ENCODE results near the gene LRRC23. TPM values are rescaled to one million over a fixed set of nuclear protein-coding genes. Genes with fewer than 3 reads are reported as not detected.
"Not testable (repeated sequence)": the region's sequence is repeated elsewhere in the genome, so short reads cannot be mapped to it uniquely, and the experiment has no call there.

The LRRC23 gene
- polyA plus RNA-seq, 1 experiment, result 10.6 TPM

GRCh38 chr12:6905414-6906040 lies 905 bp downstream of the LRRC23 start:
- TF ChIP-seq CTCF (IDR thresholded peaks at IDR 0.05; ENCODE audit: low read depth, low read length), result no peak
- Histone ChIP-seq H3K4me3 (ENCODE audit: low read depth, low read length) (peak overlapping the region; percentile 96), H3K27ac (ENCODE audit: low read depth, low read length) (no peak overlapping the region), H3K9me3 (ENCODE audit: control insufficient read depth, insufficient read depth, low read length) (no peaks in the 10 kb centered on the region), H3K27me3 (ENCODE audit: control insufficient read depth, insufficient read depth, low read length) (no peaks in the 10 kb centered on the region)
- CTCF ChIA-PET, result interaction anchor here (0.6 to 4.4 kb wide), 5 partner anchors 8 to 36 kb away, joined by 3 to 23 read pairs (median 6); partner anchors contain the start of genes ENO2 and SPSB2
- POLR2A ChIA-PET, result interaction anchor here (1.6 kb wide), 1 partner anchor 14 kb away, joined by 4 read pairs; no protein-coding TSS in a partner anchor
- DNase-seq (ENCODE audit: low read depth, low spot score), result no peak

DNA sequence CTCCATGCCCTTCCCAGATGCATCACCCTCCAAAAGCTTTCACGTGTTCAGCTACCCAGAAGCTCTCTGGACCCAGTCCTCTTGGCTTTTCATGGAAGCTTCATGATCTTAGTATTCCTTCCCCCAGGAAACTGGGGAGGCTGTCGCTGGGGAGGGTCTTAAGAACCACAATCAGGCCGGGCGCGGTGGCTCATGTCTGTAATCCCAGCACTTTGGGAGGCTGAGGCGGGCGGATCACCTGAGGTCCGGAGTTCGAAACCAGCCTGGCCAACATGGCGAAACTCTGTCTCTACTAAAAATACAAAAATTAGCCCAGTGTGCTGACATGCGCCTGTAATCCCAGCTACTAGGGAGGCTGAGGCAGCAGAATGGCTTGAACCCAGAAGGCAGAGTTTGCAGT lies 3.5 kb downstream of the LRRC23 start:
- ChIA-PET POLR2A (interaction anchor here (0.5 to 1.2 kb wide), 4 partner anchors 17 to 374 kb away, joined by 3 to 5 read pairs (median 4); partner anchors contain the start of genes GAPDH and SPSB2), CTCF (interaction anchor here (1.1 to 4.4 kb wide), 3 partner anchors 17 to 35 kb away, joined by 3 to 23 read pairs (median 4); partner anchors contain the start of gene SPSB2)
- H3K9me3 ChIP-seq (ENCODE audit: control insufficient read depth, insufficient read depth, low read length); DNase-seq (ENCODE audit: low read depth, low spot score); H3K27ac ChIP-seq (ENCODE audit: low read depth, low read length); H3K4me3 ChIP-seq (ENCODE audit: low read depth, low read length); H3K27me3 ChIP-seq (ENCODE audit: control insufficient read depth, insufficient read depth, low read length): not testable (repeated sequence)

DNA sequence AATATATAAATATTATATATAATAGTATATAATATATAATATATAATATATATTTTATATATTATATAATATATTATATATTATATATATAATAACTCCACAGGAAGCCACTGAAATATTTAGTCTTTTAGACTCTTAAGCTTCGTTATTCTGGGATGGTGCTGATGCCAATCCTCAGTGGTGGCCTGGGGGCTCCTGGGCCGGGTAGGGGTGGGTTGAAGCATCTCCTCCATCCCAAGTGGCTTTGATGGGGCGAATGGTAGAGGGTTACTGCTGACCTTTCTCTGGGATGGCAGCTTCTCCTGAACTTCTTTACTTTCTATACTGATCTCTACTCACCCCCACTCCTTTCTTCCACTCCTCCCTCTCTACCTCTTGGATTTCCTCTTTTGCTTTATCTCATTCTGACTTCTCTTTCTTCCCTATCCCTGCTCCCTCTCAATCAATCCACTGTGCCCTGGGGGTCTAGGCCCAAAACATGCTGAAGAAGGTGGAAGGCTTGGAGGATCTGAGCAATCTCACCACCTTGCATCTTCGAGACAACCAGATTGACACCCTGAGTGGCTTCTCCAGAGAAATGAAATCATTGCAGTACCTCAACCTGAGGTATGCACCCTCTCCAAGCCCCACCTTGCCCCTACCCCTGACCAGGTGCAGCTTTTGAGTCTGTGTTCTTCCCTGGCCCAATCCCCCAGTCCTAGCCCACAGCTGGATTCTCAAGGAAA lies 5.0 kb downstream of the LRRC23 start:
- CTCF ChIA-PET, result interaction anchor here (0.6 to 4.4 kb wide), 4 partner anchors 16 to 84 kb away, joined by 3 to 23 read pairs (median 4); partner anchors contain the start of gene SPSB2
- Histone ChIP-seq H3K4me3 (ENCODE audit: low read depth, low read length) (no peak overlapping the region), H3K9me3 (ENCODE audit: control insufficient read depth, insufficient read depth, low read length) (no peaks in the 10 kb centered on the region; the same call in 1 of the 2 replicates), H3K27ac (ENCODE audit: low read depth, low read length) (no peak overlapping the region), H3K27me3 (ENCODE audit: control insufficient read depth, insufficient read depth, low read length) (no peaks in the 10 kb centered on the region)
- POLR2A ChIA-PET, result interaction anchor here (0.6 kb wide), 1 partner anchor 30 kb away, joined by 4 read pairs; no protein-coding TSS in a partner anchor
- DNase-seq (ENCODE audit: low read depth, low spot score), result no peak
- no peak for TF ChIP-seq CTCF (IDR thresholded peaks at IDR 0.05; ENCODE audit: low read depth, low read length)

- Histone ChIP-seq H3K4me3 (ENCODE audit: low read depth, low read length) (no peak overlapping the region), H3K27ac (ENCODE audit: low read depth, low read length) (no peak overlapping the region), H3K9me3 (ENCODE audit: control insufficient read depth, insufficient read depth, low read length) (no peaks in the 10 kb centered on the region; the same call in 1 of the 2 replicates), H3K27me3 (ENCODE audit: control insufficient read depth, insufficient read depth, low read length) (no peaks in the 10 kb centered on the region)
- no peak for DNase-seq (ENCODE audit: low read depth, low spot score)
- ChIA-PET CTCF (interaction anchor here (1.4 to 2.2 kb wide), 2 partner anchors 12 to 40 kb away, joined by 8 to 16 read pairs; partner anchors contain the start of gene SPSB2), POLR2A (no interaction called here)
- no peak for TF ChIP-seq CTCF (IDR thresholded peaks at IDR 0.05; ENCODE audit: low read depth, low read length)
These were observed 7.7 kb downstream of the LRRC23 start for GRCh38 chr12:6912164-6912935.

Measured in AG04450 (cell line).